Urothelium cell line (cell line): ENCODE measurements around the gene GGCX.
"Not testable (repeated sequence)": the region's sequence is repeated elsewhere in the genome, so short reads cannot be mapped to it uniquely, and the experiment has no call there.

Experiments used
- DNase-seq: peaks from one replicate; pipeline ENCODE4 v3.0.0; 2011; ENCODE audit warnings: low spot score, mixed read lengths
- FAIRE-seq: peaks from 2 replicates; lab custom pipeline; 2011; peaks lifted over from hg19 to GRCh38; lab: Jason Lieb, UNC

GGCX gene

DNA sequence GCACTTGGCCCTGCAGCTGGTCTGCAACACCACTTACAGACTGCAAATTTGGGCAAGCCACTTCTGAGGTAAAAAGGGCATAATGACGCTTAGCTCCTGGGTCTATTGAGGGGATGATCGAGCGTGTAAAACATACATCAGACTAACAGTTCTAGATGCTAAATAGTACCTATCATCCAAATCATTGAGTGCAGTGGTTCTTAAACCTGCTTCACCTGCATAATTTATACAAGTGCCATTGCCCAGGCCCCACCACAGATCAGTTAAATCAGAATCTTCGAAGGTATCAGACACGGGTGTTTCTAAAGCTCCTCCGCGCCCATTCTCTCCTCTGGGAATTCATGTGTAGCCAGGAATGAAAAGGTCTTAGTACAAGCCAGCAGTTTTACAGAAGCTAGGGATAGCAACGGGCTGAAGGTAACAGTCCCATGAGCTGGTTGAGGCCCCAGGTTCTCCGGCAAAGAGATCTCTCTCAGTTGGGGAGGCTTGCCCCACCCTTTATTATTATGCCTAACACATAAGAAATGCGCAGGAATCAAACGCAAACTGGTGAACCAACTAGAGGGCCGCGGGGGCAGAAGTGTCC is 33.5 kb upstream of the GGCX start:
- no peak for DNase-seq
- no peak for FAIRE-seq

DNA sequence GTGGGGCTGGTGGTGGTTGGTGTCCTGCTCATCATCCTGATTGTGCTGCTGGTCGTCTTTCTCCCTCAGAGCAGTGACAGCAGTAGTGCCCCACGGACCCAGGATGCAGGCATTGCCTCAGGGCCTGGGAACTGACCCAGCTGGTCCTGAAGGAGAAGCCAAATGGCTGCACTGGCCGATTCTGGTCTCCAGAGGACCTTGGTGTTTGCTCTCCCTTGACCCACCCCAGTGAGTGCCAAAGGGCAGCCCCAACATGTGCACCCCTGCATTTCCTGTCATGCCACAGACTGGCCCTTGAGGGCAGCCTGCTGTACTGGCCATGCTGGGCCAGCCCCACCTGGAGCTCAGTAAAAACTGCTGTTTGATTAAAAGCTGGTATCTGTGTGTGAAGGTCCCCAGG is 31.7 kb upstream of the GGCX start:
- DNase-seq (no peak), FAIRE-seq (no peak)

DNA sequence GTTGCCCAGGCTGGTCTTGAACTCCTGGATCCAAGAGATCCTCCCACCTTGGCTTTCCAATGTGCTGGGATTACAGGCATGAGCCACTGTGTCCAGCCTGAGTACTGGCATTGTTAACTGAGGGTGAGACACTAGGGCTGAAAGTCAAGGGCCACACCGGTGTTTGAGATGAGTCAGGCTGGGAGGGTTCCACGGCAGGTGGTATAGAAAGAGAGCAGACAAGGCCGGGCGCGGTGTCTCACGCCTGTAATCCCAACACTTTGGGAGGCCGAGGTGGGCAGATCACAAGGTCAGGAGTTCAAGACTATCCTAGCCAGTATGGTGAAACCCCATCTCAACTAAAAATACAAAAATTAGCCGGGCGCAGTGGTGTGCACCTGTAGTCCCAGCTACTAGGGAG is 31.0 kb upstream of the GGCX start:
- DNase-seq, FAIRE-seq: not testable (repeated sequence)

DNA sequence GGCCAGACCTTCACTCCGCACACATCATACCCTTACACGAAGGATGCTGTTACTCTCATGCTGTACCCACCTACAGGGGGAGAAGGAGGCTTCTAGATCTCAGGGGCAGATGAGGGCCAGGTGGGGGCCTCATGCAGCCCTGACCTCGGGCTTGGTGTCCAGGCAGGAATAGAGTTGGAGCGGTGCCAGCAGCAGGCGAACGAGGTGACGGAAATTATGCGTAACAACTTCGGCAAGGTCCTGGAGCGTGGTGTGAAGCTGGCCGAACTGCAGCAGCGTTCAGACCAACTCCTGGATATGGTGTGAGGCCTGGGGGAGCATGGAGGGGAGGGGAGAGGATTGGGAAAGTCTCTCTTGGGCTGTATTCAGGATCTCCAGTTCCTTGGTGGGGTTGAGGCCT is 30.3 kb upstream of the GGCX start:
- DNase-seq (no peak), FAIRE-seq (no peak)

DNA sequence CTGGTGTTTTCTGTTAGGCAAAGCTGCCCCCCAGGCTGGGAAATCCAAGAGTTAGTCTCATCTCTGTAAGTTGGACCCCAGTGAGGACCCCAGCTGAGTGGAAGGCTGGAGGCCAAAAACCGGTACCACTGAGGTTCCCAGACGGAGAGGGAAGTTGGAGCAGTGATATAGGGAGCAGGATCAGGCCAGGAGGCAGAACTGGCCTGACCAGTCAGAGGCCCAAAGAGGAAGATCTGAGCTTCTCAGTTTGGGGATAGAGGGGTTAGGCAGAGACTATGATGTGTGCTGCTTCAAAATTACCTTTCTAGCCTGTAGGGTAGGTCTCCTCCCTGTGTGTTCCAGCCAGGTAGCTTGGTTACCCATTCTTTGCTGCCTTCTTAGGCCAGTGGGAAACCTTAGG is 29.7 kb upstream of the GGCX start:
- no peak for FAIRE-seq
- no peak for DNase-seq

DNA sequence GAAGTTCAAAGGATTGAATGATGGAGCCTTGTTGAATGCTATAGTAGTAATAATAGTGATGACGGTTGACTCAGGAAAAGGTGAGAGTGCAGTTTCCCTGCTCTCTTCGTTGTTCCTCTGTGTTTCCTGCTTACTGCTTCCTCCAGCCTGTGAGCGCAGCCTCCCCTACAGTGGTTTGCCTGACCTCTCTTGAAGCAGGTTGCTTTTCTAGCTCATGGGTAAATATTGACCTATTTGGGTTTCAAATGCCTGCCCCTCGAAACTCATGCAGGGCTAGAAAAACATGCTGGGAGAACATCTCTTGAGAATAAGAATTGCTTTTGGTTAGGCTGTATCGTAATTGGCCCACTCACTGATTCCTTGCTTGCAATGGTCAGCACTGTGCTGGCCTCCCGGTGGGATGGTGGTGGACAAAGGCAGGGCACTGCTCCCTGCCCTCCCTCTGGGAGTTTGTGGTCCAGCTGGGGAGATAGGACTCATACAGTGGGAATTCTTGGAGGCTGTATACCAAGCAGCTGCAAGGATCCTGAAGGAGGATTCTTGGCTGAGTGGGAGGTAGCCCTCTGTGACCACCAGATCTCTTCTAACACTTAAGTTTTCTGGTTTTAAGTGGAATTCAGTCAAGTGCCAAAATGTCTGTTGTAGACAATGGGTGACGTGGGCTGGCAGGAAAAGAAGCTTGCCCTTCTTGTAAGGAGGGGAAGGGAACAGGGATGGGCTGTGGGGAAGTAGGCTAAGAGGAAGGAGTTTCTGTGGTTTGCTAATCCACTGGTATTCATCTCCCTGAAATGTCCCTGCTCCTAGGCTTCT is 28.9 kb upstream of the GGCX start:
- DNase-seq (no peak), FAIRE-seq (no peak)

DNA sequence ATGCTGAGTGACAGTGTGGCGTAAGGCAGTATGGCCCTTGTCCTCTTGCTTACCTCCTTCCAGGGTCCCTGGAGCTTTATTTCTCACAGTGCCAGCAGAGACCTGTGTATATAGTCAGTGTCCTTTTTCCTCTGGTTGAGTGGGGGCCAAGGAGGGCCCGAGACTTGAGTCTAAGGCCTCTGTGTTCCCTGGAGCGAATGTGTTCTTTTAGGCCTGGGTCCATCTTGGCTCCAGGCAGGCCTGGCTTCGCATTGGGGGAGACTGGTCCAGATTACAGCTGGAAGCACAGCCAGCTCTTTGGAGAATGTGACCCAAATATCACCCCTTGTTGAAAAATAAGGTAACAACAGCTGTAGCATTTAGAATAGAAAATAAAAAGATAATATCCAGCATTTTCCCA is 27.9 kb upstream of the GGCX start:
- FAIRE-seq (no peak), DNase-seq (no peak)

DNA sequence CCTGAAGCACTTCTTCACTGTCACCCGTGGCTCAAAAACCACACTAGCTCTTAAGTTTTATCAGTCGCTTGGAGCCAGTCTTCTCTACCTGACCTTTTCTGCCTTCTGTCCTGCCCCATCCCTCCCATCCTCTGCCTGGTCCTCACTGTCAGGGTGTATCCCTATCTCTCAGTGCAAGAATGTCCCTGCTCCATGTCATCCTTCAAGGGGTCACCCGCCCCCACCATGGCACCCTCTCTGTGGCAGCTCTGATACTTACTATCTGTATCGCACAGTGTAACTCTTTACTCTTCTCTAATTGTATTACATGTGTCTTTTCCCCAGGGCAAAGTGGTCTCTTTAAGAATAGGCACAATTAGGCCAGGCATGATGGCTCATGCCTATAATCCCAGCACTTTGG is 27.4 kb upstream of the GGCX start:
- DNase-seq (no peak), FAIRE-seq (no peak)

DNA sequence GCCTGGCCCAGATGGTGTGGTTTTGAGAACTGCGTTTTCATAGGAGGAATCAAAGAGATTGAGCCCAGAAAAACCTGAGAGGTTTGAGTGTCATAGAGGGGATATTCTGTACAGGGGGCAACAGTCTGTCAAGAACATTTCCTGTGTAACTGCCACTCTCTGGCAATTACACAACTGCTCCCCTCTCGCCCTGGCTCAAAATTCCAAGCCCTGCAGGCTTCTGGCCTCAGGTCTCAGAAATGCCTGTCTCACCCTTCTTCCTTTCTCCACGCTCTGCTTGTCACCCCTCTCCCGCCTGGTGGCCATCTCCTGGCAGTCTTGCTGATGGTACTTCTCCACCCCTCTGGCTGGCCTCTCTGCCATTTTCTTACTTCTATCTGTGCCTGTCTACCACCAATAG is 26.9 kb upstream of the GGCX start:
- FAIRE-seq (no peak), DNase-seq (no peak)

DNA sequence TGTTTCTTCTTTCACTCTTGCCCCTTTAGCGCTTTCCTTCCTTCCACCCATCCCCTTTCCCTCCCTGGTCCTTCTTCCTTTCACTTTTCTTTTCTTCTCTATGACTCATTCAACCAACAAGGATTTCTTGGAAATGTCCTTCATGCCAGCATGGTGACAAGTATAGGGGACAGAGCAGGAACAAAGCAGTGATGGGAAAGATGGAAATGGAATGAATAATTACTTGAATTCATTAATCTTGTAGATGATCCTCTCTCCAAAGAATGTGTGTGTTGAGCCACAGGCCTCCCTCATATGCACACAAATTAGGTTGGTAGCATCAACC is 24.4 kb upstream of the GGCX start:
- FAIRE-seq, result no peak
- DNase-seq, result no peak

DNA sequence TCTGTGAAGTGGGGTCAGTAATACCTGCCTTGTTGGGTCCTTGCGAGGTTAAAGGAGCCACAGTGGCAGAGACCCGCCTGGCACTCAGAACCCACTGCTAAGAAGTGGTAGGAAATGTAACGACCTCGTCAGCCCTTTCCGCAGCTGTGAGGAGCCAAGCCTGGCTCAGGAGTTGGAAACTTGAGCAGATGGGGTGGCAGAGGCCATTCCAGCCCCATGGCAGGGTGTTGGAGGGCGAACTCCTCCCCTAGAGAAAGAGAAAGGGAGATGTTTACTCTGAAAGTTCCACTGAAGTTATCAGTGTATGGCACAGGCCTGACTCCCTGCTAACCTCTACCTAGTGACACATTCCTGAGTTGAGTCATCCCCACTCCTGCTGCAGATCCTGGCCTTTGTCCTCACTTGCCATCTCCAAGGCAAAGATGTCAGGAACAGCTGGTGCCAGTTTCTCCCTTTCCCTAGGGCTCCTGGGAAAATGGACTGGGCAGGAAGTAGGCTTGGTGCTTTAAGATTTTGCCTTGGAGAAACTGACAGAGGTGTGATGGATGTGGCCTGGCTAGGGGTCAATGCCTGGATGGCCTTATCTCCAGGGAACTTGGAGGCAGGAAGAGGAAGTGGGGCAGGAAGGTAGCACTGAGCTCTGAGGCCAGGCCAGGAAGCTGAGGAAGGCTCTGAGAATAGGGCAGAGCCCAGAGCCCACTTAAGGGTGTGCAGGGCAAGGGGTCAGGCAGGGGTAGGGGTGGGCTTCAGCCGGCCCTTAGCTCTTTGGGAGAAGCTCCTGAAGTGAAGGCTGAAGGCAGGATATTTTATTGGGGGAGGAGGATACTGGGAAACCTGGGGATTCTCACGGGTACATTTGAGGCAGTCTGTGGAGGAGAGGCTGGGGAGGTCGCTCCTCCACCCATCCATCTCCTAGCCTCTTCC is 23.8 kb upstream of the GGCX start:
- DNase-seq, result peak; percentile 79
- no peak for FAIRE-seq

DNA sequence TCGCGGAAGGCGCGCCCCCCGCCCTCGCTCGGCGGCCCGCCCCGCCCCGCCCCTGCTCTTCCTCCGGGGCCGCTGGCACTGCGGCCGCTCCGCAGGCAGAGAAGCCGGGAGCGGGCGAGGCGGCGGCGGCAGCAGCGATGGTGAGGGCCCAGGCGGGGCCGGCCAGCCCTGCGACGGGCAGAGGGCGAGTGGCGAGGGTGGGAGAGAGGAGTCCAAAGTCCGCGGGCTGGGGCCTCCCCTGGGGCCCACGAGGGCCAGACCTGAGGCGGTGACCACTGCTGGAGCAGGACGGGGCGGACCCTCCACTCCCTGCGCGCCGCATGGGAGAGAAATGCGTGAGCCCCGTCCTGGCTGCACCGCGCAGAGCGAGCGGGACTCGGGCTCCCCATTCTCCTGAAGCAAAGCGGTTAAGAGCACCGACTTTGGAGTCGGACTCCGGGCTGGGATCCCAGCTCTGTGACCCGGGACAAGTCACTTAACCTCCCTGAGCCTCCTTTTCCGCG is 23.1 kb upstream of the GGCX start, which contains the start of gene VAMP5:
VAMP5 (plus strand) TSS at position 78 of the 503 bp plus-strand sequence; CDS start at position 138, 60 bp downstream.
- no peak for FAIRE-seq
- DNase-seq, result no peak

DNA sequence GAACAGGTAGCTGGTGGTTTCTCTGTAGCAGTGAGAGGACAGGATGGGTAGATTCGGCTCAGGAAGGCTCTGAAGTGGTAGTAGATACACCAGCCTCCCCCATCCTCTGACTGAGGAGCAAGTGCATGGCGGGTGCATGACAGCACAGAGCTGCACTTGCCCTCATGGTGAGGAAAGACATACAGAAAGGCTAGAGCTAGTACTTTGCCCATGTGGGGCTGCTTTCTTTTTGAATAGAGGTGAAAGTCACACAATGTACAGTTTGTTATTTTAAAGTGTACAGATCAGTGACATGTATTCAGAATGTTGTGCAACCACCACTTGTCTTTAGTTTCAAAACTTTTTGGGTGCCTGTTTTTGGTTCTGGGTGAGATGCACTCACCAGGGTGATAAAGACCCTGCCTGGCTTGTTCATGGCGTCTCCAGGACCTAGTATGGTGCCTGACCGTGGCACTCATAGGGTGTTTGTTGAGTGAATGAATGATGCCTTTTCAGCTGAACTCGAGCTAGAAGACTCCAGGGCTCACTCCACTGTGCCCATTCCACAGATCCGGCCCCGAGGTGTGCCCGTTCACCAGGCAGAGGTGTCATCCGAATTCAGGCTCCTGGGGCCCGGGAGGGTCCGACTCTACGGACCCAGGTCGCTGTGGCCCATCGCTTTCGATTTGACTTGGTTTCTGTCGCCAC is 22.5 kb upstream of the GGCX start:
- no peak for DNase-seq
- FAIRE-seq, result no peak

DNA sequence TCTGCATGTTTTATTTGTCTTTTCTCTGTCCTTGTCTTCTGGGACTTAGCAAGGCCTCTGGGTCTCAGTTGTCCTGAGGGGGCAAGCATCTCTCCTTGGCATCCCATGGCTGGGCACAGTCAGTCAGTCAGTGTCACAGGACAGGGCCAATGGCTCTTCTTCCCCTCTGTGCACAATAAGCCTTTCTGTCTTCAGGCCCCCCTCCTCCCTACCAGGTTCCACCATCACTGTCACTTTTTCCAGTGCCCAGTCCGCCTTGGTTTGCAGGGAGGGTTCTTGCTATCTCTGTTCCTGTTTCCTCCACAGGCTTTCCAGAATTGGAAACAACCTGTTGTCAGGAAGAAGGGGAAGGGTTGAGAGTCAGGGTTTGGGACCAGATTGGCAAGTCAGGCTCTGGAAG is 21.2 kb upstream of the GGCX start:
- no peak for DNase-seq
- FAIRE-seq, result no peak

DNA sequence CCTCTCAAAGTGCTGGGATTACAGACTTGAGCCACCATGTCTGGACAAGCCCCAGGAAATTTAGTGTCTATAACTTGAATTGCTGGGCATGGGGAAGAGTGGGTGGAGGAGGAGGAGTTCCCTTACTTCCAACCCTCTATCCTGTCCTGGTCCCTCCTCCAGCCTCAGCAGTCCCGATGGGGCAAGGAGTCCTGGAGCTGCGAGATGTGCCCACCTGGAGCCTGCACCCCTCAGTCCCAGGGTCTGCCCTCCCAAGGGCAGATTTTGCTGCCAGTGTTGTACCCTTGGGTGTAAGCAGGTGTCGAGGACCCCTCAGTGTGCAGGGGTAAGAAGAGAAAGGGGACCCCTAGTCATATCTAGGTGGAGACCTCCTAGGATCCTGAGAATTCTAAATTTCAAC is 18.9 kb upstream of the GGCX start:
- no peak for DNase-seq
- no peak for FAIRE-seq

DNA sequence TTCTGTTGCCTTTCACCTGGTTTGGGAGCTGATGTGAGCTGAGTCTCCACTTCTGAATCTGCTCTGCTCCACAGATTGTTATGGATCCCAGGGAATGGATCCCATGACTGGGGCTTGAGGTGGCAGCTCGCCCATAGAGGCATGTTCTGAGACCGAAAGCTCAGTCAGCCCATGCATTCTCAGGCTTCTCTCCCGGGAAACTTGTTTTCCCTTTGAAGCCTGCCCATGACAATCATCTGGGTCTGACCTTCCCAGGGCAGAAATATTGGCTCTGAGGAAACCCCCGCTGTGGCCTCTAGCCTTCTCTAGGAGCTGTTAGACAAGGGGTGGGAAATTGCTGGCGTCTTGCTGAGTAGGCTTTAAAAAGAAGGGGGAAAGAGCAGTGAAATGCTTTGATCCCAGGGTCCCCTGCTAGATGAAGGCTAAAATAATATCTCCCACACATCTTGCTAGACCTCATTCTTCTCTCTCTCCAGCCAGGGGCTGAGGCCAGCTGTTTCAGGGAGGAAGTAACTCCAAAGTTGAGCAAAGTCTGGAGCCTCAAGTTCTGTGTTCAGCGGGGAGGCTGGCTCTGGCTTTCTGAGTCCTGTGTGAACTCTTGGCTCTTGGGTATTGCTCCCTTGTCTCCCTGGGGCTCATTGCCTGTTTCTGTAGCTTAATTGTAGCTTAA is 18.1 kb upstream of the GGCX start:
- no peak for DNase-seq
- no peak for FAIRE-seq

DNA sequence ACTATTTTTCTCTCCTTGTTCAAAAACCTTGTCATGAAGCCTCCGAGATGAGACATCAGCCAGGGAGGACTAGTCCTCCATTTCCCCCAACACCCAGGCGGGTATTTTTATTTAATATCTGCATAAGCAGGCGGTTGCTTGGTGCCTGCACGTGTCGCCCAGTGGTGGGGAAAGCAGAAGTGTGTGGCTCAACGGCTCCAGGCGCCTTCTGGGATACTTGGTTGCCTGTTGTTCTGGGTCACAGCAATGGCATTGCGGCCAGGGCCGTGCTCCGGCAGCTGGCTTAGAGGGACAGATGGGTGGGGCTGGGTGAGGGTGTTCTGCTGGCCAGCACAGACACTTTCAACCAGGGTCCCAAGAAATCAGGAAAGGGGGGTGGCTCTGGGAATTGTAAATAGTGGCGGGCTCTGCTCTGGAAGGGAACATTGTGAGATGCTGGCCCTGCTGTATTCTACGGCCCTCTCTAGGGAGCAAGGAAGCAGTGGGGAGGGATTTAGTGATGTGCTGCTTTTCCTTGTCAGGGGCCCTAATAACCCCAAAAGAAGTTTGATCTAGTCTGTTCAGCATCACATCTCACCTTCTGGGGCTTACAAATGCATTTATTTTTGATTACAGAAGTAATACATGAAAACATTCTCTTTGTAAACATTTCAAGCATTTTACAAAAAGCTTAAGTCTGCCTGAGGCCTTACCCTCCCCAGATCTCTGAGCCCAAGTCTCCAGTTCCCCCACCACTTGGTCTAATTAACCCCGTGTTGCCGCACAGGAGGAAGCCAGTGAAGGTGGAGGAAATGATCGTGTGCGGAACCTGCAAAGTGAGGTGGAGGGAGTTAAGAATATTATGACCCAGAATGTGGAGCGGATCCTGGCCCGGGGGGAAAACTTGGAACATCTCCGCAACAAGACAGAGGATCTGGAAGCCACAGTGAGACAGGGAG is 17.2 kb upstream of the GGCX start:
- DNase-seq (no peak), FAIRE-seq (no peak)

DNA sequence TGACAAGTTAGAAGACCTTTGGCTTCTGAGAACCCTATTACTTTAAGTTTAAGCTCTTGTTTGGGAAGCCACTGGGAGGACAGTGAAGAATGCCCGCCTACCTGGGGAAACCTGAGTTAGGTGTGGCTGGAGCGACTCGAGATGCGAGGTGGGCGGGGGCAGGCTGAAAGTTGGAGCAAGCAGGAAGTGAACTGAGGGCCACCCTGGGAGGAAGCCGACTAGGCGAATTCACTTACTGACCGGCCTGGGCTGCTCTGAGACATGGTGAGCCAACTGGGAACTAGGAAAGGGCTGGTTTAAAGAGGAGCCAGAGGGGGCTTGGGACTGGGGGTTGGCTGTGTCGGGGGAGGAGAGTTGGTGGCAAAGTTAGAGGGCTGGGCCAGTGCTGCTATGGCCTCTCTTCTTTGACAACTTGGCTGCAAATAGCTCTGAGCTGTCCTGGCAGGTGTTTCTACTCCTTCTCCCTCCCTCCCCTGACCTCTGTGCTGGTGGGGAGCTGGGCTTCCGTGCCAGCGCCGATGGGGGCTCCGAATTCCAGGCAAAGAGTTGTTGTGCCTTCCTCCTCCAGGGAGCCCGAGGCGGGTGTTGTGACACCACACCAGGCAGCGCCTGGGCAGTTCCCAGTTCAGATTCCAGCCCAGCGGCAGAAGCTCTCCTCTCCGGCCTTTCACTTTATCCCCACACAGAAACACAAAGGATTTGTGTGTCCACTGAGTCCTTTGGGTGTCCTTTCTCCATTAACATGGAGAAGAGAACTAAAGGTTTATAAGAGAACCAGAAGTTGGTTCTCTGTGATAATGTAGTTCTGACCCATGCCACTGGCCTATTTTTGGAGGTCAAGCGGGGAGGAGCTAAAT is 16.3 kb upstream of the GGCX start, which contains the start of gene VAMP8:
VAMP8 (plus strand) TSS at position 201 of the 857 bp plus-strand sequence; CDS start at position 262, 61 bp downstream.
- DNase-seq (peak; percentile 62), FAIRE-seq (no peak)
